Endometrial microvascular endothelial cells (primary cell): ENCODE measurements around the gene ZNF595. TPM values are rescaled to one million over a fixed set of nuclear protein-coding genes. Genes with fewer than 3 reads are reported as not detected.
"Not testable (repeated sequence)": the region's sequence is repeated elsewhere in the genome, so short reads cannot be mapped to it uniquely, and the experiment has no call there.

Source experiments
- in situ Hi-C: cut with HindIII; loops from 2 replicates; pipeline ENCODE4 v1.10.0; 2017; ENCODE audit warnings: low sequenced_read_pairs, low pct_unique_long_range_greater_than_20kb; ENCODE audit errors: inconsistent ontology term
- total RNA-seq: library from RNA; depleted of rRNA; stranded (reverse); fragments of >200 nt; gene quantifications from one replicate; pipeline ENCODE4 v1.2.3, GENCODE V29; 2015; ENCODE audit errors: inconsistent ontology term

ZNF595 gene
- total RNA-seq, 1 donor from 2014 or later: 10.9 TPM

- in situ Hi-C loops: not testable (repeated sequence)
Measured at GRCh38 chr4:64733-65132, 11.6 kb downstream of the ZNF595 start.

- in situ Hi-C loops: no loop called here
Measured at GRCh38 chr4:71830-72229, 18.7 kb downstream of the ZNF595 start.

GRCh38 chr4:85951-86350 lies 32.8 kb downstream of the ZNF595 start:
- in situ Hi-C loops: no loop called here

- in situ Hi-C loops: not testable (repeated sequence)
Measured at GRCh38 chr4:86559-87324, 33.6 kb downstream of the ZNF595 start.

GRCh38 chr4:98386-98785 lies 45.3 kb downstream of the ZNF595 start:
- in situ Hi-C loops: no loop called here

- in situ Hi-C loops: no loop called here
Measured at GRCh38 chr4:99863-100262, 46.7 kb downstream of the ZNF595 start.

GRCh38 chr4:107083-107443 lies 53.9 kb downstream of the ZNF595 start:
- in situ Hi-C loops: no loop called here

- in situ Hi-C loops: no loop called here
Measured at GRCh38 chr4:107444-108429, 54.6 kb downstream of the ZNF595 start.

- in situ Hi-C loops: no loop called here
Measured at GRCh38 chr4:112771-113170, 59.6 kb downstream of the ZNF595 start.

GRCh38 chr4:113732-114131 lies 60.6 kb downstream of the ZNF595 start:
- in situ Hi-C loops: no loop called here

GRCh38 chr4:114149-114548 lies 61.0 kb downstream of the ZNF595 start:
- in situ Hi-C loops: no loop called here

GRCh38 chr4:116499-116898 lies 63.4 kb downstream of the ZNF595 start:
- in situ Hi-C loops: no loop called here

GRCh38 chr4:120616-121015 lies 67.5 kb downstream of the ZNF595 start:
- in situ Hi-C loops: no loop called here

- in situ Hi-C loops: no loop called here
Measured at GRCh38 chr4:121408-122084, 68.4 kb downstream of the ZNF595 start.

- in situ Hi-C loops: not testable (repeated sequence)
Measured at GRCh38 chr4:123922-124274, 70.8 kb downstream of the ZNF595 start.

GRCh38 chr4:124275-125081 lies 71.4 kb downstream of the ZNF595 start, which contains the start of gene ZNF718:
ZNF718 (plus strand) TSS chr4:124501; CDS start chr4:124671, 170 bp downstream.
- in situ Hi-C loops: no loop called here

GRCh38 chr4:125091-125771 lies 72.1 kb downstream of the ZNF595 start:
- in situ Hi-C loops: no loop called here

GRCh38 chr4:125833-126232 lies 72.7 kb downstream of the ZNF595 start:
- in situ Hi-C loops: no loop called here
